ENCODE results near the gene AXDND1. TPM values are rescaled to one million over a fixed set of nuclear protein-coding genes. Genes with fewer than 3 reads are reported as not detected.

AXDND1 gene
- total and polyA plus RNA-seq, 2 donors (not counting 1 experiment from before 2014, with no cell fraction given) = 0.05 to 0.17 TPM

GRCh38 chr1:179327679-179328078 is 38.1 kb upstream of the AXDND1 start:
- H3K9ac ChIP-seq (ENCODE audit: insufficient read depth, low read length) = no peak overlapping the region
- no peak overlapping the region for H3K27ac ChIP-seq (ENCODE audit: insufficient read depth, low read length)
- H3K9me3 ChIP-seq (ENCODE audit: control insufficient read depth, insufficient read depth, low read depth, low read length) = no peaks in the 10 kb centered on the region
- H3K79me2 ChIP-seq (ENCODE audit: control insufficient read depth, insufficient read depth, low read length) = peaks cover 5% of the 10 kb centered on the region
- no peaks in the 10 kb centered on the region for H3K4me1 ChIP-seq (ENCODE audit: control insufficient read depth, extremely low read depth, insufficient read depth, low read length)
- no peaks in the 10 kb centered on the region for H3K27me3 ChIP-seq (ENCODE audit: control insufficient read depth, insufficient read depth, low read length)
- no peak overlapping the region for H2AFZ ChIP-seq (ENCODE audit: low read length)
- no peak overlapping the region for H3K4me2 ChIP-seq (ENCODE audit: extremely low read depth, insufficient read depth, low read length)
- H3K36me3 ChIP-seq (ENCODE audit: control insufficient read depth, insufficient read depth, low read length) = no peaks in the 10 kb centered on the region
- no peak overlapping the region for H3K4me3 ChIP-seq (replicated peaks in 1 of 4; ENCODE audit: control extremely low read depth in 1 of 4, insufficient read depth in 1 of 4, low read depth in 3 of 4, low read length in 4 of 4)
- TF ChIP-seq EZH2 (IDR thresholded peaks at IDR 0.05; ENCODE audit: low read length, missing control alignments) (no peak), CTCF (conservative IDR thresholded peaks at IDR 0.05 in 1 of 2, IDR thresholded peaks at IDR 0.05 in 1 of 2; ENCODE audit: low read depth in 1 of 2, low read length in 2 of 2) (no peak)
- peak in 1 of 2 donors; percentile 27 for DNase-seq (ENCODE audit: low read depth in 2 of 2)
- H4K20me1 ChIP-seq (ENCODE audit: control insufficient read depth, extremely low read depth, insufficient read depth, low read length) = no peaks in the 10 kb centered on the region

- no peaks in the 10 kb centered on the region for H3K9me3 ChIP-seq (ENCODE audit: control insufficient read depth, insufficient read depth, low read depth, low read length)
- no peaks in the 10 kb centered on the region for H4K20me1 ChIP-seq (ENCODE audit: control insufficient read depth, extremely low read depth, insufficient read depth, low read length)
- no peak overlapping the region for H3K27ac ChIP-seq (ENCODE audit: insufficient read depth, low read length)
Observed at GRCh38 chr1:179329862-179330261, 35.9 kb upstream of the AXDND1 start.

GRCh38 chr1:179334440-179334839 is 31.3 kb upstream of the AXDND1 start:
- H3K27ac ChIP-seq (ENCODE audit: insufficient read depth, low read length) = no peak overlapping the region
- H3K79me2 ChIP-seq (ENCODE audit: control insufficient read depth, insufficient read depth, low read length) = peaks cover 5% of the 10 kb centered on the region
- H3K9me3 ChIP-seq (ENCODE audit: control insufficient read depth, insufficient read depth, low read depth, low read length) = no peaks in the 10 kb centered on the region
- no peaks in the 10 kb centered on the region for H4K20me1 ChIP-seq (ENCODE audit: control insufficient read depth, extremely low read depth, insufficient read depth, low read length)
- TF ChIP-seq EZH2 (IDR thresholded peaks at IDR 0.05; ENCODE audit: low read length, missing control alignments) (no peak), CTCF (conservative IDR thresholded peaks at IDR 0.05 in 1 of 2, IDR thresholded peaks at IDR 0.05 in 1 of 2; ENCODE audit: low read depth in 1 of 2, low read length in 2 of 2) (no peak)
- DNase-seq (ENCODE audit: low read depth in 2 of 2) = no peak
- no peak overlapping the region for H3K4me3 ChIP-seq (replicated peaks in 1 of 4; ENCODE audit: control extremely low read depth in 1 of 4, insufficient read depth in 1 of 4, low read depth in 3 of 4, low read length in 4 of 4)
- no peak overlapping the region for H2AFZ ChIP-seq (ENCODE audit: low read length)
- H3K9ac ChIP-seq (ENCODE audit: insufficient read depth, low read length) = no peak overlapping the region
- H3K4me2 ChIP-seq (ENCODE audit: extremely low read depth, insufficient read depth, low read length) = no peak overlapping the region
- peaks cover 2% of the 10 kb centered on the region for H3K36me3 ChIP-seq (ENCODE audit: control insufficient read depth, insufficient read depth, low read length)
- H3K4me1 ChIP-seq (ENCODE audit: control insufficient read depth, extremely low read depth, insufficient read depth, low read length) = no peaks in the 10 kb centered on the region
- no peaks in the 10 kb centered on the region for H3K27me3 ChIP-seq (ENCODE audit: control insufficient read depth, insufficient read depth, low read length)

More at GRCh38 chr1:179329862-179330261, 35.9 kb upstream of the AXDND1 start:
- no peaks in the 10 kb centered on the region for H3K36me3 ChIP-seq (ENCODE audit: control insufficient read depth, insufficient read depth, low read length)
- no peak for DNase-seq (ENCODE audit: low read depth in 2 of 2)
- TF ChIP-seq EZH2 (IDR thresholded peaks at IDR 0.05; ENCODE audit: low read length, missing control alignments) (no peak), CTCF (conservative IDR thresholded peaks at IDR 0.05 in 1 of 2, IDR thresholded peaks at IDR 0.05 in 1 of 2; ENCODE audit: low read depth in 1 of 2, low read length in 2 of 2) (no peak)
- H3K79me2 ChIP-seq (ENCODE audit: control insufficient read depth, insufficient read depth, low read length) = peaks cover 5% of the 10 kb centered on the region
- H2AFZ ChIP-seq (ENCODE audit: low read length) = no peak overlapping the region
- H3K4me3 ChIP-seq (replicated peaks in 1 of 4; ENCODE audit: control extremely low read depth in 1 of 4, insufficient read depth in 1 of 4, low read depth in 3 of 4, low read length in 4 of 4) = no peak overlapping the region
- no peak overlapping the region for H3K4me2 ChIP-seq (ENCODE audit: extremely low read depth, insufficient read depth, low read length)
- H3K27me3 ChIP-seq (ENCODE audit: control insufficient read depth, insufficient read depth, low read length) = no peaks in the 10 kb centered on the region
- no peaks in the 10 kb centered on the region for H3K4me1 ChIP-seq (ENCODE audit: control insufficient read depth, extremely low read depth, insufficient read depth, low read length)
- no peak overlapping the region for H3K9ac ChIP-seq (ENCODE audit: insufficient read depth, low read length)

Measured in fibroblast of lung (primary cell).